Vein endothelial cell (primary cell): ENCODE results near the gene PIGC. TPM values are rescaled to one million over a fixed set of nuclear protein-coding genes. Genes with fewer than 3 reads are reported as not detected.

Experiments
- total RNA-seq: library from RNA; depleted of rRNA; stranded (reverse); fragments of >200 nt; gene quantifications from 2 replicates; pipeline ENCODE4 v1.2.3, GENCODE V29; 2012

PIGC gene
- total RNA-seq = 18.3 and 21.3 TPM in 2 replicates

DNA sequence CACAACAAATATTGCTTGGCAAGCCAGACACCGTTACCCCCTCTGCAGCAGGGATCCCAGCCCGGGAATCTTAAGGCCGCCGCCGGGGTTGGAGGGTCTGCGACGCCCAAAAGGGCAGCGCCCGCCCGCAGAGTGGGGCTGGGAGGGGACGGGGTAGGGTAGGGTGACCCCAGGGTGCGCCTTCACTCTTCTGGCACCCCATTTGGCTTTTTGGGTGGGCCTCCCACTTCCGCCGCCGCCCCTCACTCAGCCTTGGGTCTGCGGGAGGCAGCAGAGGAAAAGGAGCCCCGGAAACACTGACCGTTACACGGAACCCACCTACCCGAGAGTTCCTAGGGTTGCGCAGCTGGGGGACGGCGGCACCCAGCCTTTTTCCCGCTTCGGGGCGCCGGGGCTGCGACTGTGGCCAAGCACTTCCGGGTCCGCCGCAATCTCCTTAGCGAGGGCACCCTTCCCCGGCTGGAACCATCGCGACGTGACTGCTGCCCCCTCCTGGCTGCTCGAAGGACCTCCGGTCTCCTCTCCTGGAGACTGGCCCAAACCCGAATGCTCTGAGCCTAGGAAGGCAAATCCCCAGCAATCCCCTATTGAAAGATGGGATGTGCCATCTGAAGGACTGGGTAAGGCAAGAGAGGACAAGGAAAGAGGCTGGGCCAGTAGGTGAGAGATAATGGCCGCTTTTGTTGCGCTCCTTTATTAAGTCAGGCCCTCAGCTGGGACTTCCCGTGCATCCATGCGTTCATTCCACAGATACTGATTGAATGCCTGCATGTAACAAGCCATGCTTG, at the start of gene PIGC:
Gene PIGC, minus strand, starts transcription at position 404 of the 788 bp plus-strand sequence. CDS start 1,447 bp downstream, outside the sequence.

DNA sequence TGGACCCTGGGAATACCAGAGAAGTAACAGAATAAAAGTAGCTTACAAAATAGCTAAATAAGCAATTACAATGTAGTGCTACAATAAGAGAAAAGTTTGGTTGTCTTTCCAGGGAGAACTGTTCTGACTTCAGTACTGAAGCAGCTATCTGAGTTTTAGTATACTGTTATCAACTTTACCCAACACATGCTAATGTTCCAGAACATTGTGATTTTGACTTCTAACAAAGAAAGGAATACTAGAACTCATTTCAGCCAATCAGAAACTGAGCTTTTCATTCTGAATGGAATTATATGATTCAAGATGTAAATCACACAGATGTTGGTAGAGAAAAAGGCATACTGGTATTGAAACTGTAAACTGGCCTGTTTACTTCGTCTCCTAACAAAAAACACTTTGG, 23.5 kb downstream of the PIGC start, which contains the start of gene C1orf105:
Gene C1orf105, plus strand, starts transcription at position 301 of the 400 bp plus-strand sequence. CDS start 201 bp downstream, outside the sequence.

Other genes starting within 250 kb of the PIGC start
- gene C1orf105, start 23.4 kb downstream of the PIGC start, total RNA-seq = not detected in 2 replicates
- gene SUCO, start 89.1 kb upstream of the PIGC start, total RNA-seq = 30.7 and 37.4 TPM in 2 replicates
- gene FASLG, start 215.0 kb upstream of the PIGC start, total RNA-seq = not detected in 2 replicates